G401 (cell line): ENCODE data around the gene PDE4B. TPM values are rescaled to one million over a fixed set of nuclear protein-coding genes. Genes with fewer than 3 reads are reported as not detected.
"Not testable (repeated sequence)": the region's sequence is repeated elsewhere in the genome, so short reads cannot be mapped to it uniquely, and the experiment has no call there.

Experiments
- DNase-seq: peaks from one replicate; pipeline ENCODE4 v3.0.0-alpha.2; 2015; ENCODE audit warnings: low spot score
- in situ Hi-C: cut with HindIII; loops from 2 replicates; pipeline ENCODE4 v1.10.0; 2016; ENCODE audit warnings: low sequenced_read_pairs, mixed read lengths
- total RNA-seq: library from RNA; depleted of rRNA; stranded (reverse); fragments of >200 nt; shearing (Covaris generic); gene quantifications from 2 replicates; pipeline ENCODE4 v1.2.3, GENCODE V29; 2014

Gene PDE4B
- total RNA-seq, 1 experiment from 2014 or later, result not detected

DNA sequence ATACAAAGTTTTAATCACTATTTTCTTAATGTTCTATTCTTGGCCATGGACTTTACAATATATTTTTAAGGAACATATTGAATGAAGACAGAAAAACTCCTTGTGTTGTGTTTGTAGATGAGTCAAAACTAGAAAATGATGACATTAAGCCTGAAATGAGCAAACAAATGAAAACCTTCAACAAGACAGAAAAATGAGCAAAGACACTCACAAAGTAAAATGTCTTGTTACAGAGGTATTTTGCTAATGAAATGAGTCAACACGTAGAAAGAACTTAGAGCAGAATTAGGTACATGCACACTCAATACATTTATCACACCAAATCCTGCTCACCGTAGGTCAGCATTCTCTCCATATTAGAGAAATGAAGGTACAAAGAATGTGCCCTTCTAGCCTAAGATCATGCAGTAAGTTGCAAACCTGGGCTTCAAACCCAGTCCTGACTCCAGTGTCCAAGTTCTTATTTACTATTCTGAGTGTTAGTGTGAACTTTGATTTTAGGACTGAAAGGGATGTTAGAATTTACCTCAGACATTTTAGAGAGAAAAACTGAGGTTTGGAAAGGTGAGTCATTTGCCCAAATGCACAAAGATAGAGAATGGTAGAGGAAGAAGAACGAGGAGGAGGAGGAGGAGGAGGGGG, 607.3 kb downstream of the PDE4B start:
- DNase-seq, result no peak
- in situ Hi-C loops, result no loop called here

DNA sequence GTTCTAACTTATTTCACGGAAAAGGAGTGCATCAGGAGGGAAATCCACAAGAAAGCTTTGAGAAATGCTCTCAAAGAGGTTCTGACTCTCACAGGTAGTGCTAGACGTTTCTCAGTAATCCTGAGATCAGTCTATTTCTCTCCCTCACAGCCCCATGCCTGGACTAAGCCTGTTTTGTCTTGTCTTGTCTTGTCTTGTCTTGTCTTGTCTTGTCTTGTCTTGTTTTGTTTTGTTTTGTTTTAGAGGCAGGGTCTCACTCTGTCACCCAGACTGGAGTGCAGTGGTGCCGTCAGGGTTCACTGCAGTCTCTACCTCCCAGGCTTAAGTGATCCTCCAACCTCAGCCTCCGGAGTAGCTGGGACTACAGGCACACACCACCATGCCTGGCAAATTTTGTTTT, 608.0 kb downstream of the PDE4B start:
- DNase-seq, result no peak
- in situ Hi-C loops, result no loop called here

DNA sequence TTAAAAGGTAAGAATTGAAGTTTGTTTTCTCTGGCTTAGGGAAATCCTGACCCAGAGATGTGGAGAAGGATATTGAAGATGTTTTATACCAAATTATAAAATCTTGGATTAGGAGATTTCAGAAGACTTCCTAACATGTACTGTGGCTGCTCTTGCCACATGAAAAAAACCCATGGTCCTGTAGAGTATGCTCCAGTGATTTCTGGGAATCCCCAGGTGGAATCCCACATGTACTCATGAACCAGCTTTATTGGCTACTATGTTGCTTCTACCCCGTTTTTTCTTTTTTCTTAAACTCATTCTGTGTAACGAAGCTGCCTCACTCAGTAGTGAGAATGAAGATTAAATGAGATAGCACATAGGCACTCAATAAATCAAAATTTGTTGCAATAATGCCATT, 608.5 kb downstream of the PDE4B start:
- DNase-seq, result no peak
- in situ Hi-C loops, result no loop called here

DNA sequence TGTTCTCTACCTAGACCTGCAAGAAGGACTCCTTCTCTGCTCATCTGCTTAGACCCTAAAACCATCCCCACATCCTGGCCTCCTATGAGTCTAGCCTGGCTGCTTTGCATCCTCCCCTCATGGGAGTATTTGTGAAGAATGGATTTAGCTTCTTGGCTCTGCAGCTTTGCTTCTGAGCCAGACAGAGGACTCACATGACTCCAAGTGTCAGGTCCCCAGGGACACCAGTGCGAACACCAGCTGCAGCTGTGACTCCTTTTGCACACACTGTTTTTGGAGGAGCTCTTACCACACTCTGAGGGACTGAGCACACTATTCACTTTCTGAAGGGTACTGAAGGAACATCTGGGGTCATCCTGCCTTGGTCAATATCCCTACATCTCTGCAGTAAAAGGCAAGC, 609.5 kb downstream of the PDE4B start:
- in situ Hi-C loops, result no loop called here
- no peak for DNase-seq

DNA sequence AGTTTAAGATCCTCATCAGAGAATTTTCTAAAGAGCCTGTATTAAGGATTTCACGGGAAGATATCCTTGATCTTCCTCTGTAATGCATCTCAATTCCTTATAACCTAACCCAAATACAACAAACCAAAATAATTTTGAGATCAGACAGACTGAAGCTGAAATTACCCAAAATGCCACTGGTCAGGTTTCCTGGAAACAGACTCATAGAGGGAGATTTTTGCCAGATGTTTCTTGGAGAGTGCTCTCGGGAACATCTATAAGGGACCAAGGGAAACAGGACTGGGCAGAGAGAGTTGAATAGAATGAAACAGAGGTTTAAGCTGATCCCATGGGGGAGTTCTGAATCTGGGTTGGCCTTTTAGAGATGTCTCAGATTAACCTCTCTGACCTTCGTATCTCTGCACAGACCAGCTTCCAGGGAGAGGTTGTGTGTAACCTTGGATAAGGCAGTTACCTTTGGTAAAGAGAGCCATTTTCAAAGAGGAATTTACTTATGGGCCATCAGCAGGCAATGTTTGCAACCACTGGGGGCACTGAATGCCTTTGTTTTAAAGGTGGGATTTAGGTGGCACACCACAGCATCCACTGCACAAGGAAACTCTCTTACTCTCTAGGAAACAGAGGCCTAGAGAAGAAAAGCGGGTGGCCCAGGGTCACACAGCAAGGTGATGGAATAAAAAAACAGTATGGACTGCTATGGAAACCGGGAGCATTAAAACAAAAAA, 610.5 kb downstream of the PDE4B start:
- in situ Hi-C loops, result no loop called here
- no peak for DNase-seq

DNA sequence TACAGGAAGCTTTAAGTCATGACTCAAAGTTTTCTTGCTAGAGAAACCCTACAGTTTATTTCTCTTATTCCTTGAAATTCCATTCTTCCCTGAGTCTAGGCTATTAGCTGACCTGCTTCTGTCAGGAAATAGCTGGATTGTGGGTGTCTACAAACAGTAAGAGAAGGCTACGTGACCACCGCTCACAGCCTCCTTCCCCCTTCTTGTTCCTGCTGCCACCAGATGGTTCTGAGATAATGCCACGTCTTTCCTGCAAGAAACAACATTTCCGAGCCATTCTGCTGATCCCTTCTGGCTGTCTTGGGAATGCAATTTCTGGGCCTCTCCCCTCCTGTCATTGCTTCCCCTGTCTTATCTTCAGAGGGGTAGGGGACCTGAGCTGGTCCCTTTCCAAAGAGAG, 612.4 kb downstream of the PDE4B start:
- in situ Hi-C loops, result no loop called here
- DNase-seq, result no peak

DNA sequence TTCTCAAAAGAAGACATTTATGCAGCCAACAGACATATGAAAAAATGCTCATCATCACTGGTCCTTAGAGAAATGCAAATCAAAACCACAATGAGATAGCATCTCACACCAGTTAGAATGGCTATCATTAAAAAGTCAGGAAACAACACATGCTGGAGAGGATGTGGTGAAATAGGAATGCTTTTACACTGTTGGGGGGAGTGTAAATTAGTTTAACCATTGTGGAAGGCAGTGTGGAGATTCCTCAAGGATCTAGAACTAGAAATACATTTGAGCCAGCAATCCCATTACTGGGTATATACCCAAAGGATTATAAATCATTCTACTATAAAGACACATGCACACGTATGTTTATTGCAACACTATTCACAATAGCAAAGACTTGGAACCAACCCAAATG, 618.8 kb downstream of the PDE4B start:
- in situ Hi-C loops, result not testable (repeated sequence)

DNA sequence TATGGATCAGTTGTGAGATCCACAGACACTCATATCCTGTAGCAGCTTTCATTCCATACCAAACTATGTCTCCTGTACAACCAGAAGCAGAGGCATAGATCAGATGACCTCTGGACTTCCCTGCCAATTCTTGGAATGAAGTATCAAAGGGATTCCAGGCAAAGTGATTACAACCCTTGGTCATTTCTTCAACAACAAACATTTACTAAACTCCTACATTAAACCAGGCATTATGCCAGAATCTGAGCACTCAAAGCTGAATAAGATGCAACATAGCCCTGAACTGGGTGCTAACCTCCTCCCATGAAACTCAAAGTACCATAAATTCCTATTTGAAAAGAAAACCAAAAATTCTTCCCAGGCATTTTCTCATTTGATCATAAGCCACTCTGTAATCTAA, 620.0 kb downstream of the PDE4B start:
- DNase-seq, result no peak
- in situ Hi-C loops, result no loop called here

More for the DNA sequence above, 618.8 kb downstream of the PDE4B start:
- DNase-seq, result not testable (repeated sequence)

DNA sequence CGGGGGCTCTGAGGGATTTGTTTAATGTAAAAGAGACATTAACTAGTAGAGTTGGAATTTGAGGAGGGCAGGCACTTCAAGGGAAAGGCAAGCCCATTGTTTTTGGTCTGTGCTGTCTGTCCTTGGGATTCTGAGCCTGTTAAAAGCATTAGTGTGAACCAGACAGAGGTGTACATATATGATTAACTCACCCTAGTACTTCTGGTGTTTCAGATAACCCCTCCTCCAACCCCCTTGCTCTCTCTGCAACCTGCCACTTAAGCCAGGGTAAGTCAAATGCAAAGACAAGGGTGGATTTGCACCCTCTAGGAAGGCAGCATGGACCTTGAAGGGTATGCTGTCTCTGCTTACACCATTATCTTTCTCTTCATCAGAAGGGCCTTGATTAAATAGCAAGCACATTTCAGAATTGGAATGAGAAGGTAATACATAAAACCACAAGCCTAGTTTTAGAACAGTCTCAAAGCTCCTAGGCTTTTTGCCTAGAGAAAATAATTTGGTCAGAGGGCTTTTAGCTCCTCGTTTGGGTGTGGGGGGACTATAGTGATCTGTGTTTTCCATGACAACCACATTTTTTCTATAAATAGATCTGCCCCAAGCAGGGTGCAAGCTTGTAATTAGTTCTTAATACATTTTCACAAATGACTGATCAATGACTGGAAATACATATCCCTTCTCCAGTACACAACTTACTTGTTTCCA, 620.6 kb downstream of the PDE4B start:
- in situ Hi-C loops, result no loop called here
- DNase-seq, result no peak

DNA sequence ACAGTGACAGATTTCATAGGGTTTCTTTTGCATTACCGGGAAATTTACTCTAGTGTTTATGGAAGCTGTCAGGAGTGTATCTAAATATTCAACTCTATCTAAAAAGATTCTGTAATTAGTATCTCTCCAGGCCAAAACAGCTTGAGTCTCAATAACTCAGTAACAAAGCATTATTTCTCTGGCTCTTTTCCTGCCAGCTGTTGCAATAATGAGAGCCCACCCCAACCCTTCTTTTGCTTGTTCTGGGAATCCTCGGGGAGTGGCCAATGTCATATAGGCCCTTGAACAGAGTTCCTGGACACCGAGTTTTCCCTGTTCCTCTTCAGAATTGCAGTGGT, 621.1 kb downstream of the PDE4B start:
- DNase-seq, result no peak
- in situ Hi-C loops, result no loop called here

DNA sequence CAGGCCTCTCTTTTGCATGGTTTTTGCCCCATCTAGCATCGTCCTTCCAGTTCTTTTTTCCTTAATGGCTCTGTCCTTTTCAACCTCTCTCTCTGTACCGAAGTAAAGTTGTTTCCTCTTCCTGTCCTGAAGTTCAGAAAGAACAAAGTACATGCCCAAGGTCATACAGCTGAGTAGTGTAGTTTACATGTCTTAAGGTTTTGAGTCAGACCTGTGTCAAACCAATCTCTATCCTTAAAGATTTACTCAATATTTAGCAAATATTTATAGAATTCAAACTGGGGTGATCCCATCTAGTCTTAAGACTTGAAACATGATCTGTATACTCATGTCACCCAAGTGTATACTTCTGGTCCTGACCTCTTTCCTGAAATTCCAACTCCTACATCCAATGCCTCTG, 622.6 kb downstream of the PDE4B start:
- in situ Hi-C loops, result no loop called here
- DNase-seq, result no peak

DNA sequence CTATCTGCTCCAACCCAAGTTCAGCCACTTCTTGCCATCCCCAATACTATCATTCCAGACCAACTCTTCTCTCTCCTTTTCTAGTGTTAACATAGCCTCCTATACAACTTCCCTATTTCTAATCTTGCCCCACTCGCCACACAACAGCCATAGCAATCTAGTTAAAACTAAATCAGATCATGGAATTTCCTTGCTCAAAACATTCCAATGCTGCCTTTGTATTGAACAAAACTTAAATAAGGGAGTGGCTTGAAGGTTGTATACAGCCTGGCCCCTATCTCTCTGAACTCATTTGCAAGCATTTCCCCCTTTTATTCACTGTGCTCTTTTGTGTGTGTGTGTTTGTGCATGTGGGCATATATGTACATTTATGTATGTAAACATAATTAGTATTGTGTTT, 623.2 kb downstream of the PDE4B start:
- in situ Hi-C loops, result no loop called here
- no peak for DNase-seq

DNA sequence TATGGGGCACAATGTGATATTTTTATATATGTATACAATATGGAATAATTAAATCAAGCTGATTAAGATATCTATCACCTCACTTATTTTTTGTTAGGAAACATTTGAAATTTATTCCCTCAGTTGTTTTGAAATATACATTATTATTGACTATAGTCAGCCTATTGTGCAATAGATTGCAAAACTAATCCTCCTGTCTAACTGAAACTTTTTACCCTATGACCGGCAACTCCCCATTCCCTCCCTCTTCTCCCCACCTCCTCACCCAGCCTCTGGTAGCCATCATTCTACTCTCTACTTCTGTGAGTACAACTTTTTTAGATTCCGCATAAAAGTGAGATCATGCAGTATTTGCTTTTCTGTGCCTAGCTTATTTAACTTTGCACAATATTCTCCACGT, 623.6 kb downstream of the PDE4B start:
- no peak for DNase-seq
- in situ Hi-C loops, result no loop called here

DNA sequence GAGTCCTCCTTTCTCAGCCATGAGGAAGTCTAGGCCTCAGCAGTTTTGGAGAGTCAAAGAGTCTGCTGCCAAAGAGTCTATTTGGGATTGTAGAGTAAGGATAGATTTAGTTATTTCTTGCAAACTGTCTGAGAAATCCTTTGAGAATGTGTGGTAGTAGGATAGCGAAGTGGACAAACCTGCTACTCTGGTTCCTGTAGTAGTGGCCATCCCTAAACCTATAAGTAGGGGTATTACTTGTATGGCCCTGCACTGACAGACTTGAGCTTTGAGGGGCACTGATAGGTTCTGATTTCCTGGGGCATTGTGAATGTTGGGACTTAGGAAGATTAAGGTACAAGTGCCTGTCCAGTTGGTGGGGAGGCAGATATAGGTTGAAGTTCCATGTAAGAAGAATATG, 625.3 kb downstream of the PDE4B start:
- in situ Hi-C loops, result no loop called here
- no peak for DNase-seq

DNA sequence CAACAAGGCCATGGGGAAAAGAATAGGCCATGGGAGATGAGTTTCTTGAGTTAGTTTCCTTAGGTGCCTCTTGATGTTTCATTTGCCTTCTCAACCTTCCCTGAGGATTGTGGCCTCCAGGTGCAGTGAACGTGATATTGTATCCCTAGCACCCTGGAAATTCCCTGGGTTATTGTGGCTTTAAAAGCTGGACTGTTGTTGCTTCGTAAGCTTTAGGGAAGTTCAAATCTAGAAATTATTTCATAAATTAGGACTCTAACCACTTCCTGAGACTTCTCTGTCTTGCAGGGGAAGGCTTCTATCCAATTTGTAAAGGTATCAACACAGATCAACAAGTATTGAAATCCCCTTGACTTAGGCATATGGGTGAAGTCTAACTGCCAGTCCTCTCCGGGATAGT, 627.5 kb downstream of the PDE4B start:
- in situ Hi-C loops, DNase-seq: not testable (repeated sequence)

DNA sequence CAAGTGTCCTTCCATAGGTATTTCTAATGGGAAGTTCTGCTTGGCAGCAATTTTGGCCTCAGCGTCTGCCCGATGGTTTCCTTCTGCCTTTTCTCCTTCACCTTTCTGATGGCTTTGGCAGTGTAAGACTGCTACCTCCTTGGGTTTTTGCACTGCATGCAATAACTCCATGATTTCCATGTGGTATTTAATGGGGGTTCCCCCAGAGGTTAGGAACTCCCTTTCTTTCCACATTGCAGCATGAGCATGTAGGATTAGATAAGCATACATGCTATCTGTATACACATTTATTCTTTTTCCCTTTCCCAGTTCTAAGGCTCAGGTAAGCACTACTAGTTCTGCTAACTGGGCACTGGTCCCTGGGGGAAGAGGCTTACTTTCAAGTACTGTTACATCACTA, 628.2 kb downstream of the PDE4B start:
- in situ Hi-C loops, DNase-seq: not testable (repeated sequence)

DNA sequence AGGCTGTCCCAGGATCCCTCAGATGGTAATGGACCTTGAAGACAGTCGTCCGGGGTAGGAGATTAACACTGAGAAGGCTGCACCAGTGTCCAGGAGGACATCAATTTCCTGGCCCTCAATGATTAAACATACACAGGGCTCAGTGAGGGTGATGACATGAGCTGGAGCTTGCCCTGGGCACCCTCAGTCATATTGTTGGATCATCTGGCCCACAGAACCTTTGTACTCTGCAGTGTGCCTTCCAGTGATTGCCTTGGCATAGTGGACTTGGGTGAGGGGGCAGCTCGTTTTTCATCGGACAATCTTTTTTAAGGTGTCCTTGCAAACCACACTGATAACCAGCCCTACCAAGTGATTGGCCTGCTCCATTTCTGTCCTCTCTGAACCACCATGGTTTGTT, 630.1 kb downstream of the PDE4B start:
- in situ Hi-C loops, result no loop called here
- no peak for DNase-seq
